SH-SY5Y (cell line): ENCODE measurements around the gene PDGFA.

Source experiments
- GATA2 ChIP-seq: IDR thresholded peaks from 2 replicates; pipeline ENCODE4 v1.6.1; 2011; ENCODE audit warnings: mild to moderate bottlenecking, low read depth, low read length
- GATA3 ChIP-seq: IDR thresholded peaks from 2 replicates; pipeline ENCODE4 v1.6.1; 2011; ENCODE audit warnings: low read depth, mild to moderate bottlenecking, low read length, moderate library complexity

DNA sequence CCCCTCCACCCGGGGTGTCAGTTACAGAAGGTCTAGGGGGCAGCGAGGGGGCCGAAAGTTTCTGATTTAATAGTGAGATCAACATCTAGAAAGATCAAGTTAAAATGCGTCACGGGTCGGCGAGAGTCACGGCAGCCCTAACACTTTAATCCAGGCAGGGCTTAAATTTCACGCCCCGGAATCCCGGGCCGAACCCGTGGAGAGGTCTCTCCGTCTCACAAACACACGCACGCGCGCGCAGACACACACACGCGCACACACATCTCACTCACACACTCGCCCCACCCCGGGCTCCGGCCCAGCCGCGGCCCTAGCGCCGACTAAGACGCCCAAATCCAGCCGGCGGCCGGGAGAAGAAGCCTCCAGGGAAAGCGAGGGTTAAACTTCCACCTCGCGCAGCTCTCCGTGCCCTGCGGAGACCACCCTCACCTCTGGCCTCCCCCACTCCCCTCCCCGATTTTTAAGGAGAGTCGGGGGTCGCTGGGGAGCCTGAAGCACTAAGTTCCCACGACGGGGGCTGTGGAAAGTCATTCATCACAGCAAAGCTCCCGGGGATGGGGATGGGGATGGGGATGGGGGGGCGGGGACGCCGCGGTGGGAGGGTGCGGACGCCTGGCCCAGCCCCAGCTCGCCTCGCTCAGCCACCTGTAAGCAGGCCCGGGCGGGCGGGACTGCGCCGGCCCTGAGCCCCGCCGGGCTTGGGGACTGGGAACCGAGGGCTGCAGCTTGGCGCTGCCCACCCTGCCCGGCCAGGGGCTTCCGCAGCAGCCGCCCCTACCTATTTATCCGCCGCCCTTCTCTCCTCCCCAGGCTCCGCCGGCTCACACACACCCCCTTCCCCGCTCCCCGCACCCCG, 1.6 kb downstream of the PDGFA start:
- TF ChIP-seq GATA3 (no peak), GATA2 (no peak)
